MV-4-11 (cell line): ENCODE data around the gene OCEL1.

Experiments
- DNase-seq: peaks from one replicate; lab custom pipeline; 2025; lab: John Stamatoyannopoulos, UW

OCEL1 gene

DNA sequence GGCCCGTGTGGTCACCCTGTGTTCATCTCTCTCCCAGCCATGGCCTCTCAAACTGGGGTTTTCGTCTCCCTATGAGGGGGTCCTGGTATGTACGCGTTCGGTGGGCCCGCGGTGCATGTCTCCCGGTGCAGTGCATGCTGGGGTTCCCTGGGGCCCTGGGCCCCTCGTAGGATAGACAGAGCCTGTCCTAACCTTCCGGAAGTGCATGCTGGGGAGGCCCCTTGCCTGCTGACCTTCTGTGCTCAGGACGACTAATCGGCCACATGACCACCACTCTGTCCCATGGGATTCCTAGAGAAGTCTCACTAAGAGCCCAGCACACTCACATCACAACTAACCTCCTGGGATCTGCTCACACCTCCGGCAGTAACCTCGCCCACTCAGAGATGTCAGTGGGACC is 15.7 kb upstream of the OCEL1 start:
- no peak for DNase-seq

GRCh38 chr19:17211547-17212446 is 14.2 kb upstream of the OCEL1 start:
- no peak for DNase-seq

DNA sequence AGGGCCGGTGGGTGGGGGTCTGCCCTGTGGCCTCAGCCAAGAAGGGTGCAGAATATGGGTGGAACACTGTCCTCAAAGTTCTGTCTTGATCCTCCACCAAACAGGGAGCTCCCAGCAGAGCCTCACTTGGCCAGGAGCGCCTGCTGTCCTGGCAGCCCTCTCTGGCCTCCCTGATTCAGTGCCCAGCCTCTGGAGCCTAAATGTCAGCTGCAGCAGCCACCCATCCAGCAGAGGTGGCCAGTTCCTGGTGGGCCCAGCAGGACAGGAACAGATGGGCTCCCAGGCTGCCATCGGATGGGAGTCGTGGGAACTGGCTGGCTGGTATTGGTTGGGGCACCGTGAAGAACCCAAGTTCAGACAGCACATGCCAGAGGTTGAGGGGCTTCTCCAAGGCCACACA is 12.7 kb upstream of the OCEL1 start:
- no peak for DNase-seq

DNA sequence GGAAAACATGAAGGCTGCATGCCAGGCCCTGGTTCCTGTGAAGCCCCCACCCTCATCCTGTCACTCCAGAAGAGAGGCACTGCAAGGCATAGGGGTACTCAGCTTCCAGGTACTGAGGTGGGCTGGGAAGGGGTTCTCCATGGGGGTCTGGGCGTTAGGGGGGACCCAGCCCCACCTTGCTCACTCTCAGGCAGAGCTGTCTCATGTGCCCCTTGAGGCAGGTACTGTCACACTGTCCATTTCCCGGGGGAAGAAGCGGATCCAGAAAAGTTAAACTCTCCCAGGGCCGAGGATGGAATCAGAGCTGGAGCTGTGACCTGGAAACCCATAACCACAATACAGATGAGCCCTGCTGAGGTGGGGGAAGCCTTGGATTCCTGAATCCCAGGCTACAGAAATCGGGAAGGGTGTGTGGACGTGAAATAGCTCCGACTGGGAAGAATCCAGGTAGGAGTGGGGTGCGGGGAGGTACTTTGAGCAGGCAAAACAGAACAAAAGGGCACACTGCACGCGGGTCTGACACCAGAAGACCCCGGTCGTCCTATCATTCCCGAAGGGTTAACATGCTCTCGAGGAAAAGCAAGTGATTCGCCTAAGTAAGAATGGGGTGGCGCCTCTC is 11.4 kb upstream of the OCEL1 start:
- DNase-seq = no peak

- DNase-seq = peak; percentile 95
Measured at GRCh38 chr19:17215127-17215971, 10.7 kb upstream of the OCEL1 start, which contains the start of gene USE1. Gene USE1 (plus strand): TSS chr19:17215357. CDS start chr19:17215406, 49 bp downstream.

GRCh38 chr19:17216058-17216670 is 9.9 kb upstream of the OCEL1 start:
- DNase-seq = no peak

- no peak for DNase-seq
Measured at GRCh38 chr19:17219286-17219685, 6.7 kb upstream of the OCEL1 start.

- peak; percentile 87 for DNase-seq
Measured at GRCh38 chr19:17220207-17220758, 5.7 kb upstream of the OCEL1 start.

DNA sequence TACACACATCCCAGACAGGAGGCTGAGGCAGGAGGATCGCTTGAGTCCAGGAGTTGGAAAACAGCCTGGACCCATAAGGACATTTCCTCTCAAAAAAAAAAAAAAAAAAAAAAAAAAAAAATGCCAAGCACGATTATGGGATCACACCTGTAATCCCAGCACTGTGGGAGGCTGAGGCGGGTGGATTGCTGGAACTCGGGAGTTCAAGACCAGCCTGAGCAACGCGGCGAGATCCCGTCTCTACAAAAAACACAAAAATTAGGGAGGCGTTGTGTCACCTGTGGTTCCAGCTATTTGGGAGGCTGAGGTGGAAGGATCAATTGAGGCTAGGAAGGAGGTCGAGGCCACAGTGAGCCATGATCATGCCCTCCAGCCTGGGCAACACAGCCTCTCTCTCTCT is 973 bp upstream of the OCEL1 start:
- no peak for DNase-seq

DNA sequence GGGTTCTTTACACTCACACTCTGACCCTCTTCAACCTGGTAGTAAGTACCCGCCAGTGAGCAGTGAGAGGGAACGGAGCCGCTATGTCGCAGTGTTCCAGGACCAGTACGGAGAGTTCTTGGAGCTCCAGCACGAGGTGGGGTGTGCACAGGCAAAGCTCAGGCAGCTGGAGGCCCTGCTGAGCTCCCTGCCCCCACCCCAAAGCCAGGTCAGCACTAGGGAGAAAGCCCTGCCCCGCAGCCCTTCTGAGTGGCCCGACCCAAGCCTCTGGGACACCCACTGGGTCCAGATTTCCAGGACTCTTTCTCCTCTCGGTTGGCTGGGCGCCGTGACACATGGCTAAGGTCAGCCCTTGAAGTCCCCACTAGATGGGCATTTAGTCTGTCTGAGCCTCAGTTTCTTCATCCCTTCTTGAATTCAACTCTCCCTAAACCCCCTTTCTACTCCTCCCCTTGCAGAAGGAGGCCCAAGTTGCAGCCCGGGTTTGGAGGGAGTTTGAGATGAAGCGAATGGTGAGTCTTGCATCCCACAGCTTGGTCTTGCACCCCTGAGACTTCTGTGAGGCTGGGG is 1.9 kb downstream of the OCEL1 start:
- DNase-seq = no peak

- no peak for DNase-seq
Measured at GRCh38 chr19:17229890-17230289, 3.9 kb downstream of the OCEL1 start.

- no peak for DNase-seq
Measured at GRCh38 chr19:17232258-17232657, 6.2 kb downstream of the OCEL1 start.

GRCh38 chr19:17234911-17235299 is 8.9 kb downstream of the OCEL1 start:
- peak; percentile 68 for DNase-seq

DNA sequence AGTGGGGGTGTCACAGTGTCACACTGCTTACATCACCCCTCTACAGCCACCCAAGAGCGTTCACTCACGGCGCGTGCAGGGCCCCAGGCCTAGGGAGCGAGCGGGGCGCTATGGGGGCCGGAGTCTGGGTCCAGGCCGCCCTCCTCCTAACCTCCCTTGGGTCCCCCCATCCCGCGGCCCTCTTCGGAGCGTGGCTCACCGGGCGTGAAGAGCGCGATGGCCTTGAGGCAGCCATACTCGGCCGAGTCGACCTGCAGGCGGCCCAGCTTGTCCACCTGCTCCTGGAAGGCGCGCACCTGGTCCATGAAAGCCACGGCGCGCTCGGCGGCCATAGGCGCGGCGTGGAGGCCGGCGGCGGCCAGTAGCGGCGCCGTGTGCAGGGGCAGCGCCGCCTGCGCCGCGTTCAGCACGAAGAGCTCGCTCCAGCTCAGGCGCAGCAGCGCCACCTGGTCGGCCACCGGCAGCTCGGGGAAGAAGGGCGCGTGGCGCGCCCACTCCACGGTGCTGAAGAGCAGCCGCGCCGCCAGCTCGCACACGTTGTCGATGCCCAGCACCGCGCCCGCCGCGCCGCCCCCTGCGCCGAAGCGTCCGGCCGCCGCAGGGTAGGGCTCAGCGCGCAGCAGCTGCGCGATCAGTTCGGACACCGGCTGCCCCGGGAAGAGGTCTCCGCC is 9.4 kb downstream of the OCEL1 start:
- DNase-seq = peak; percentile 72

- DNase-seq = no peak
Measured at GRCh38 chr19:17235971-17236777, 10.1 kb downstream of the OCEL1 start.

DNA sequence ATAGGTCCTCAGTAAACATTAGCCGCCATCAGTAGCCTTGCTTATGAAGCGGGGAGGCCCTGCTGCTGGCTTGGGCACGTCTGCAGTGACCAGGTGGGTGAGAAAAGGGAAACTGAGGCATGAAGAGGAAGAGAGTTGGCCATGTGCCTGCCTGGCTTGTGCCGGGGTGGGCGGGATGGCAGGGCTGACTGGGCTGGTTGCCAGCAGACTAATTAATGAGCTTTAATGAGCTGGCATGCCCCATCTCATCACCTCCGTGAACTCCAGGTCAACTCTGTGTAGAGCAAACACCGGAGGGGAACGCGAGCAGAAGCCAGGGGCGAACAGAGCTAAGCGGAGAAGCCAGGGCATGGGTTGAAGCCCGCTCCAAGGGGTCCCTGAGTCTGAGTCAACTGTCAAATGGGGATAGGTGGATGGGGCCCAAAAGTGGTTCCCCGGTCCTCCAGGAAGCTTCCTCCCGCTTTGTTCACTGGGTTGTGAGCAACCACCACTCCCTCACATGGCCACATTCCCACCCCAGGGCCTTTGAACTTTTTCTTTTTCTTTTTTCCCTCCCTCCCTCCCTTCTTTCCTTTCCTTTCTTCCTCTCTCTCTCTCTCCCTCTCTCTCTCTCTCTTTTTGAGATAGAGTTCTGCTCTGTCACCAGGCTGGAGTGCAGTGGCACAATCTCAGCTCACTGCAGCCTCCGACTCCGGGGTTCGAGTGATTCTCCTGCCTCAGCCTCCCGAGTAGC is 11.0 kb downstream of the OCEL1 start:
- DNase-seq = no peak

GRCh38 chr19:17237747-17238706 is 12.0 kb downstream of the OCEL1 start:
- no peak for DNase-seq
